ENCODE measurements around the gene GDPD2. TPM values are rescaled to one million over a fixed set of nuclear protein-coding genes. Genes with fewer than 3 reads are reported as not detected.

GDPD2 gene
- total RNA-seq, 1 donor = not detected

DNA sequence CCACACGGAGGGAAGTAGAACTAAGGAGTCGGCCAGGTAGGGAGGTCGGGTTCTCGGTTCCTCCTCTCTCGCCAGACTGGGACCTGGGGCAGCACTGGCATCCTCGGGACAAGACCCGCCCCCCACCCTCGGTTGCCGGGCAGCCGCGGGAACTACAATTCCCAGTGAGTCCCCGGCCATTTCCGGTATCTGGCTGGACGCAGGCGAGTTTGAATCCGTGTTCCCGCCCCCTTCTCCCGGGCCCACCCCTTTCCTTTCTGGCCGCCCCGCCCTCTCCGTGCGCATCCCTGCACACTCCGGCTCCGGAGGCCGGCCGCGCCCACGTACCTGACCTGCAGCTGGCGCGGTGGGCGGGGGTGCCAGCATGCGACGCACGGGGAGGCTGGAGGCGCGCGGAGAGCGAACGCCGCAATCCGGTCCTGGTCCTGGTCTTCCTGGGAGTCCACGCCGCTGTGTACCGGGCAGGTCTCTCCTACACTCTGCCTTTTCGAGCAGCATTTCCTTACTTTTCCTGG lies 11.3 kb downstream of the GDPD2 start:
- H3K27ac ChIP-seq (ENCODE audit: low read depth, low read length) = peak overlapping the region; percentile 68
- TF ChIP-seq, protein P1, sequence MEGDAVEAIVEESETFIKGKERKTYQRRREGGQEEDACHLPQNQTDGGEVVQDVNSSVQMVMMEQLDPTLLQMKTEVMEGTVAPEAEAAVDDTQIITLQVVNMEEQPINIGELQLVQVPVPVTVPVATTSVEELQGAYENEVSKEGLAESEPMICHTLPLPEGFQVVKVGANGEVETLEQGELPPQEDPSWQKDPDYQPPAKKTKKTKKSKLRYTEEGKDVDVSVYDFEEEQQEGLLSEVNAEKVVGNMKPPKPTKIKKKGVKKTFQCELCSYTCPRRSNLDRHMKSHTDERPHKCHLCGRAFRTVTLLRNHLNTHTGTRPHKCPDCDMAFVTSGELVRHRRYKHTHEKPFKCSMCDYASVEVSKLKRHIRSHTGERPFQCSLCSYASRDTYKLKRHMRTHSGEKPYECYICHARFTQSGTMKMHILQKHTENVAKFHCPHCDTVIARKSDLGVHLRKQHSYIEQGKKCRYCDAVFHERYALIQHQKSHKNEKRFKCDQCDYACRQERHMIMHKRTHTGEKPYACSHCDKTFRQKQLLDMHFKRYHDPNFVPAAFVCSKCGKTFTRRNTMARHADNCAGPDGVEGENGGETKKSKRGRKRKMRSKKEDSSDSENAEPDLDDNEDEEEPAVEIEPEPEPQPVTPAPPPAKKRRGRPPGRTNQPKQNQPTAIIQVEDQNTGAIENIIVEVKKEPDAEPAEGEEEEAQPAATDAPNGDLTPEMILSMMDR (IDR thresholded peaks at IDR 0.05; ENCODE audit: extremely low read depth, low read depth, low read length) = no peak
- H2AFZ ChIP-seq (ENCODE audit: low read length) = peak overlapping the region; percentile 98
- no peaks in the 10 kb centered on the region for H3K79me2 ChIP-seq (ENCODE audit: insufficient read depth, low read length)
- no peaks in the 10 kb centered on the region for H3K9me3 ChIP-seq (ENCODE audit: low read depth, low read length)
- H3K4me1 ChIP-seq (ENCODE audit: insufficient read depth, low read length) = peaks cover 15% of the 10 kb centered on the region
- no peaks in the 10 kb centered on the region for H3K27me3 ChIP-seq (ENCODE audit: insufficient read depth, low read length)
- H3K4me3 ChIP-seq (ENCODE audit: insufficient read depth, low read length) = peak overlapping the region; percentile 83
- DNase-seq (ENCODE audit: insufficient read length, low spot score, missing footprints) = peak; percentile 94
- H3K36me3 ChIP-seq (ENCODE audit: insufficient read depth, low read length) = no peaks in the 10 kb centered on the region
- H3K4me2 ChIP-seq (ENCODE audit: insufficient read depth, low read length) = peak overlapping the region; percentile 92
- H4K20me1 ChIP-seq (ENCODE audit: insufficient read depth, low read length) = no peaks in the 10 kb centered on the region

DNA sequence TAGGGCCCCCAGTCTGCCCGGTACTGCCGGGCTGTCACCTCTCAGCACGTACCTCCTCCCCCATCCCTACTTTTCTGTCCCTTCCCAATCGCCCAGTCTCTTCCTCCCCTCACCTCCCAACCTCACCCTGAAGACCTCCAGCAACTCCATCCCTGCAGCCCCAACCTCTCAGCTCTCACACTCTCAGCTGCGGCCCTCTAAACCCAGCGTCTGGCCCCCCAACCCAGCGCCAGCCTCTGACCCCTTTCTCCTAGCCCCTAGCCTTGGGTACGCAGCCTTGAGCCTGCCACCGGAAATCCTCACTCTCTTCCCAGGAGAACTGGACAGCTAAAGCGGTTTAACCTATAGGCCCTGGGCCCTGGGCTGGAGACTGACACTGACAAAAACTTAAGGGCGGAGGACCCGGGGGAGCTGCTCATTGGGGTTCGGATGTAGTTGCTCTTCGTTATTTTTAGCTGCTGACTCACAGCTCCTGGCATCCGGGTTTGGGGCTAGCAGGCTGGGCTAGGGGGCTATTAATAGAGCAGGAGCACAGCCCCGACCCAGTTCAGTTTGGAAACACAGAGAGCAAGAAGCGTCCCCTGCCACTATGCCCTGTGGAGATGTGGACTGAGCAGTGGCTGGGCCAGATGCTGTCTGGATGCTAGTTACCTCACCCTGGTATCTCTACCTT lies 11.9 kb downstream of the GDPD2 start:
- no peaks in the 10 kb centered on the region for H3K27me3 ChIP-seq (ENCODE audit: insufficient read depth, low read length)
- H2AFZ ChIP-seq (ENCODE audit: low read length) = peak overlapping the region; percentile 61
- TF ChIP-seq, protein P1 (IDR thresholded peaks at IDR 0.05; ENCODE audit: extremely low read depth, low read depth, low read length) = no peak
- DNase-seq (ENCODE audit: insufficient read length, low spot score, missing footprints) = peak; percentile 85
- H3K36me3 ChIP-seq (ENCODE audit: insufficient read depth, low read length) = no peaks in the 10 kb centered on the region
- peaks cover 15% of the 10 kb centered on the region for H3K4me1 ChIP-seq (ENCODE audit: insufficient read depth, low read length)
- H3K9me3 ChIP-seq (ENCODE audit: low read depth, low read length) = no peaks in the 10 kb centered on the region
- peak overlapping the region; percentile 92 for H3K4me2 ChIP-seq (ENCODE audit: insufficient read depth, low read length)
- no peaks in the 10 kb centered on the region for H4K20me1 ChIP-seq (ENCODE audit: insufficient read depth, low read length)
- peak overlapping the region; percentile 16 for H3K27ac ChIP-seq (ENCODE audit: low read depth, low read length)
- H3K4me3 ChIP-seq (ENCODE audit: insufficient read depth, low read length) = peak overlapping the region; percentile 83
- H3K79me2 ChIP-seq (ENCODE audit: insufficient read depth, low read length) = no peaks in the 10 kb centered on the region

DNA sequence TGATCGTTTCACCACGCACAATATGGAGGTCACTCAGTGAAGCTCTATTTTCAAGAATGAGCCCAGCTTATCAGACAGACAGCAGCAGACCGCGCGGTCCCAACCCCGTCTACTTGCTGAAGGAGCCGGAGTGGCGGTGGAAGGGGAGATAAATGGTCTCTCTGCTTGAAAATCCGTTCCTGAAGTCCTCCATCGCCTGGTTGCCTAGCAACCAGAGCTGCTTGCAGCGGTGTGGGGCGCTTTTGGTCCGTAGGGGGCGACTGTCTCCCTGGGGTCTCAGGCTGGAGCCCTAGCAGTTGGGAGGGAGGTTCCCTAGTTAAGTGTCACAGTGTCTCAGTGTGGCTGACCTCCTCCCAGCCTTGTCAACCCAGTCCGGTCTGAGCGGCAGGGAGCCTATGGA lies 13.2 kb downstream of the GDPD2 start:
- H3K4me2 ChIP-seq (ENCODE audit: insufficient read depth, low read length) = no peak overlapping the region
- no peak for DNase-seq (ENCODE audit: insufficient read length, low spot score, missing footprints)
- no peak overlapping the region for H2AFZ ChIP-seq (ENCODE audit: low read length)
- no peaks in the 10 kb centered on the region for H3K79me2 ChIP-seq (ENCODE audit: insufficient read depth, low read length)
- H3K9me3 ChIP-seq (ENCODE audit: low read depth, low read length) = no peaks in the 10 kb centered on the region
- no peak overlapping the region for H3K4me3 ChIP-seq (ENCODE audit: insufficient read depth, low read length)
- H3K27ac ChIP-seq (ENCODE audit: low read depth, low read length) = no peak overlapping the region
- H3K4me1 ChIP-seq (ENCODE audit: insufficient read depth, low read length) = peaks cover 15% of the 10 kb centered on the region
- no peaks in the 10 kb centered on the region for H3K36me3 ChIP-seq (ENCODE audit: insufficient read depth, low read length)
- TF ChIP-seq, protein P1 (IDR thresholded peaks at IDR 0.05; ENCODE audit: extremely low read depth, low read depth, low read length) = no peak
- no peaks in the 10 kb centered on the region for H4K20me1 ChIP-seq (ENCODE audit: insufficient read depth, low read length)
- H3K27me3 ChIP-seq (ENCODE audit: insufficient read depth, low read length) = peaks cover 5% of the 10 kb centered on the region

DNA sequence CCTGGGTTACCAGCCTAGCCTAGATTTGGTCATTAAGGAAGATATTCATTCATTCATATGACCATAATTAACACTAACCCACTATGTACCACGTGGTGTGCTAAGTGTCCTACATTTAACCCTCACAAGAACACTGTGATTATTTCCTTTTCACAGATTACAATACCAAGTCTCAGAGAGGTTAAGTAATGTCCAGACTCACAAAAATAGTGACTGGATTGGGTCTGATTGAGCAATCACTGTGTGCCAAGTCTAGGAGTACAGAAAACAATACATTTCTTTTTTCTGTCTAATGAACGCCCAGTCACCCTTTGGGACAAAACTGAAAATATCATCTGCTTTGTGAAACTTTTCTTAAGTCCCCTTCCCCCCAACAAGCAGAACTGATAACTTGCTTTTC lies 13.9 kb downstream of the GDPD2 start:
- Histone ChIP-seq H3K4me2 (ENCODE audit: insufficient read depth, low read length) (no peak overlapping the region), H3K27ac (ENCODE audit: low read depth, low read length) (no peak overlapping the region), H3K4me3 (ENCODE audit: insufficient read depth, low read length) (no peak overlapping the region), H4K20me1 (ENCODE audit: insufficient read depth, low read length) (no peaks in the 10 kb centered on the region), H3K9me3 (ENCODE audit: low read depth, low read length) (no peaks in the 10 kb centered on the region), H3K36me3 (ENCODE audit: insufficient read depth, low read length) (no peaks in the 10 kb centered on the region), H3K79me2 (ENCODE audit: insufficient read depth, low read length) (no peaks in the 10 kb centered on the region), H2AFZ (ENCODE audit: low read length) (no peak overlapping the region), H3K27me3 (ENCODE audit: insufficient read depth, low read length) (peaks cover 5% of the 10 kb centered on the region), H3K4me1 (ENCODE audit: insufficient read depth, low read length) (peaks cover 15% of the 10 kb centered on the region)
- TF ChIP-seq, protein P1 (IDR thresholded peaks at IDR 0.05; ENCODE audit: extremely low read depth, low read depth, low read length) = no peak
- DNase-seq (ENCODE audit: insufficient read length, low spot score, missing footprints) = no peak

Measured in osteoblast (primary cell).